Lower leg skin (tissue), 3 donors: ENCODE measurements around the gene STARD9.
"Not testable (repeated sequence)": the region's sequence is repeated elsewhere in the genome, so short reads cannot be mapped to it uniquely, and the experiment has no call there.

Experiments
- POLR2A ChIP-seq, 2 donors: fragments of 450-650 bp; IDR thresholded peaks; one replicate each; pipeline ENCODE4 v1.6.1; 2016 to 2017; ENCODE audit warnings: antibody characterized with exemption in 2 of 2, mild to moderate bottlenecking in 1 of 2, moderate library complexity in 1 of 2
- TF ChIP-seq, protein P1 (sequence below), 3 donors: fragments of 450-650 bp; IDR thresholded peaks; one replicate each; pipeline ENCODE4 v1.5.1; 2016; ENCODE audit warnings: antibody characterized with exemption in 3 of 3, mild to moderate bottlenecking in 3 of 3, moderate library complexity in 2 of 3

DNA sequence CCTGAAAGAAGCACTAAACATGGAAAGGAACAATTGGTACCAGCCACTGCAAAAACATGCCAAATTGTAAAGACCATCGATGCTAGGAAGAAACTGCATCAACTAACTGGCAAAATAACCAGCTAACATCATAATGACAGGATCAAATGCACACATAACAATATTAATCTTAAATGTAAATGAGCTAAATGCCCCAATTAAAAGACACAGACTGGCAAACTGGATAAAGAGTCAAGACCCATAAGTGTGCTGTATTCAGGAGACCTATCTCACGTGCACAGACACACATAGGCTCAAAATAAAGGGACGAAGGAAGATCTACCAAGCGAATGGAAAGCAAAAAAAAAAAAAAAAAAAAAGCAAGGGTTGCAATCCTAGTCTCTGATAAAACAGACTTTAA is 190.7 kb downstream of the STARD9 start:
- TF ChIP-seq, protein P1, sequence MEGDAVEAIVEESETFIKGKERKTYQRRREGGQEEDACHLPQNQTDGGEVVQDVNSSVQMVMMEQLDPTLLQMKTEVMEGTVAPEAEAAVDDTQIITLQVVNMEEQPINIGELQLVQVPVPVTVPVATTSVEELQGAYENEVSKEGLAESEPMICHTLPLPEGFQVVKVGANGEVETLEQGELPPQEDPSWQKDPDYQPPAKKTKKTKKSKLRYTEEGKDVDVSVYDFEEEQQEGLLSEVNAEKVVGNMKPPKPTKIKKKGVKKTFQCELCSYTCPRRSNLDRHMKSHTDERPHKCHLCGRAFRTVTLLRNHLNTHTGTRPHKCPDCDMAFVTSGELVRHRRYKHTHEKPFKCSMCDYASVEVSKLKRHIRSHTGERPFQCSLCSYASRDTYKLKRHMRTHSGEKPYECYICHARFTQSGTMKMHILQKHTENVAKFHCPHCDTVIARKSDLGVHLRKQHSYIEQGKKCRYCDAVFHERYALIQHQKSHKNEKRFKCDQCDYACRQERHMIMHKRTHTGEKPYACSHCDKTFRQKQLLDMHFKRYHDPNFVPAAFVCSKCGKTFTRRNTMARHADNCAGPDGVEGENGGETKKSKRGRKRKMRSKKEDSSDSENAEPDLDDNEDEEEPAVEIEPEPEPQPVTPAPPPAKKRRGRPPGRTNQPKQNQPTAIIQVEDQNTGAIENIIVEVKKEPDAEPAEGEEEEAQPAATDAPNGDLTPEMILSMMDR (IDR thresholded peaks at IDR 0.05): not testable (repeated sequence)
- not testable (repeated sequence) for TF ChIP-seq POLR2A (IDR thresholded peaks at IDR 0.05)
